A204.1 (cell line): Measurements from ENCODE around the gene WDR13.
A peak's percentile ranks its signal among the peaks of the same experiment; 100 is the strongest.
"Not testable (repeated sequence)": the region's sequence is repeated elsewhere in the genome, so short reads cannot be mapped to it uniquely, and the experiment has no call there.

ENCODE experiments used
- FAIRE-seq: peaks from 2 replicates; lab custom pipeline; 2012; peaks lifted over from hg19 to GRCh38; lab: Jason Lieb, UNC

The WDR13 gene

DNA sequence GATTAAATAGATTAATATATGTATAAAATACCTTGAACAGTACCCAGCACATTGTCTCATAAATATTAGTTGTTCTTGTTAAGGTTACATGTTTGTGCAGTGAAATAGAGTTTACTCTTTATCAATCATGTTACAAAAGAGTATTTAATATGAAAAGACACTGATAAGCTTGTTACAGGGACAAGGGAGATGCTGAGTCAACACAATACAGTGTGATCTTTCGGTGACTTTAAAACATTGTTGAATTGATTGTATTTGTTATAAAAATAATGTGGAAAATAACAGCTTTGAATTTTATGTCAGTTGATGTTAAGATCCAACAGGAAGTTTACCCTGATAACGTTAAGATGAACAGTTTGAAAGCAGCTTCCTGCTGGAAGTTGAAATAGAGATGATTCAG, 1.4 kb upstream of the WDR13 start:
- FAIRE-seq, result no peak

DNA sequence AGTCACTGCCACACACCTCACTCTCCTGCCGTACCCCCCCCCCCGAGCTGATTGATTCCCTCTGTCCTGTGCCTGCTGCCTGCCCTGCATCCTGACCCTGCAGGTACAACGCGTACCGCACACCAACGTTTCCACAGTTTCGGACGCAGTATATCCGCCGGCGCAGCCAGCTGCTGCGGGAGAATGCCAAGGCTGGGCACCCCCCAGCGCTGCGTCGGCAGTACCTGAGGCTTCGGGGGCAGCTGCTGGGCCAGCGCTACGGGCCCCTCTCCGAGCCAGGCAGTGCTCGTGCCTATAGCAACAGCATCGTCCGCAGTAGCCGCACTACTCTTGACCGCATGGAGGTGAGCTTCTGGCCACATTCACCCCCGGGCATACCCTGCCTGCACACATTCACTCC, 1.3 kb downstream of the WDR13 start:
- no peak for FAIRE-seq

GRCh38 chrX:48599341-48599740, 2.0 kb downstream of the WDR13 start:
- FAIRE-seq, result no peak

DNA sequence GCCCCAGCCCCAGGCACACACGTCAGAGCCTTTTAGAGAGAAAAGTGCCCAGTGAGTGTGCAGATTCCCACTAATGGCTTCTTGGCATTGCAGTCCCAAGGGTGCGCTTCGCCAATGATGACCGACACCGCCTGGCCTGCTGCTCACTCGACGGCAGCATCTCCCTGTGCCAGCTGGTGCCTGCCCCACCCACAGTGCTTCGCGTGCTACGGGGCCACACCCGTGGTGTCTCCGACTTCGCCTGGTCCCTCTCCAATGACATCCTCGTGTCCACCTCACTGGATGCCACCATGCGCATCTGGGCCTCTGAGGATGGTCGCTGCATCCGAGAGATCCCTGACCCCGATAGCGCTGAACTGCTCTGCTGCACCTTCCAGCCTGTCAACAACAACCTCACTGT, 2.9 kb downstream of the WDR13 start:
- FAIRE-seq, result no peak

- FAIRE-seq, result no peak
Measured at GRCh38 chrX:48601741-48602394, 4.6 kb downstream of the WDR13 start.

- no peak for FAIRE-seq
Measured at GRCh38 chrX:48604701-48605100, 7.4 kb downstream of the WDR13 start.

- no peak for FAIRE-seq
Measured at GRCh38 chrX:48606091-48606490, 8.8 kb downstream of the WDR13 start.

DNA sequence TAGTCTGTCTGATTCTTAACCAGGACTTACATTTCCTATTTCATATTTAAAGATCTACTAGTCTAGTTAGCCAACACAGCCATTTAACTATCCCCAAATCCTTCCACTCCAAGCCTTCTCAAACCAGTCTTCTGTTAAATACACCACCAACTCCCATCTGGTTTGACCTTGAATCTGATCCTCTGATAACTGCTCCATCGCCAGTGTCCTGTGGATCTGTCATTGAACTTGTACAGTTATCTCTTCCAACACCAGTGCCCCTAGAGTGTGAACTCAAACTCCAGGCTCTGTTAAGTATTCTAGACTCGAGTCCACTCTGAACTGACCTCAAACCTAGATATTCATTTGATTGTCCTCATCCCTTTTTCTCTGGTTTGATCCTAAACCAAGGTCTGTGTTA, 14.4 kb downstream of the WDR13 start:
- FAIRE-seq, result no peak

GRCh38 chrX:48613502-48614160, 16.3 kb downstream of the WDR13 start:
- FAIRE-seq, result no peak

- FAIRE-seq, result no peak
Measured at GRCh38 chrX:48616576-48616975, 19.3 kb downstream of the WDR13 start.

DNA sequence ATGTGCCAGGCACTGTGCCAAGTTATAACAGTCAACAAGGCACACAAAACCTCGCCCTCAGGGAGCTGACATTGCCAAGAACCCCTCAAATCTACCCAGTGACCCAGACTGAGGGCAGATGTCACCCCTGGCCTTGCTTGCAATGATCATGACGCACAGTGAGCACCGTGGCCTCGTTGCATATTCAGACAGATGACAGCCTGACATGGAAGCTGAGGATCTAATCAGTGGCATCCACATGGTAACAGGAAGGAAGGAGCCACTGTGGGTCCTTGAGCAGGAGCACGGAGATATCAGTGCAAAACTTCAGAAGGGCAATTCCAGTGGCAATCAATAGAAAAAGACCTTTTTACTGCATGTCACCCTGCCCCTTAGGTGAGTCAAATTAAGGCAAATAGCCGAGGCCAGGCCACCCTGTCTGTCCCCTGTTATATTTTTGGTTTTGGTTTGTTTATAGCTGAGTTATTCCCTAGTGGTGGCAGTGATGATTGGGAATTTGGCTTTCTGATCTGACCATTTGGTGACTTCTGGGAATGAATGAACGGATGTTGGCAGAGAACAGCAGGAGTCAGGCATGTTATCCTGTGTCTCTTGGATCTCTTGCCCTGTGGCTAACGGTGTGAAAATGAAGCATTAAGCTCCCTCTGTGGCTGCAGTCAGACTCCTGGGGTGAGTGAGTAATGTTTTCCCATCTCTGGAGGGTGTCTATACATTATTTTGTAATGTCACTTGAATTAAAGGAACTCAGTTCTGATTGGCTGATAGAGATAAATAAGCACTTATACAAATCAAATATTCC, 20.4 kb downstream of the WDR13 start:
- no peak for FAIRE-seq

DNA sequence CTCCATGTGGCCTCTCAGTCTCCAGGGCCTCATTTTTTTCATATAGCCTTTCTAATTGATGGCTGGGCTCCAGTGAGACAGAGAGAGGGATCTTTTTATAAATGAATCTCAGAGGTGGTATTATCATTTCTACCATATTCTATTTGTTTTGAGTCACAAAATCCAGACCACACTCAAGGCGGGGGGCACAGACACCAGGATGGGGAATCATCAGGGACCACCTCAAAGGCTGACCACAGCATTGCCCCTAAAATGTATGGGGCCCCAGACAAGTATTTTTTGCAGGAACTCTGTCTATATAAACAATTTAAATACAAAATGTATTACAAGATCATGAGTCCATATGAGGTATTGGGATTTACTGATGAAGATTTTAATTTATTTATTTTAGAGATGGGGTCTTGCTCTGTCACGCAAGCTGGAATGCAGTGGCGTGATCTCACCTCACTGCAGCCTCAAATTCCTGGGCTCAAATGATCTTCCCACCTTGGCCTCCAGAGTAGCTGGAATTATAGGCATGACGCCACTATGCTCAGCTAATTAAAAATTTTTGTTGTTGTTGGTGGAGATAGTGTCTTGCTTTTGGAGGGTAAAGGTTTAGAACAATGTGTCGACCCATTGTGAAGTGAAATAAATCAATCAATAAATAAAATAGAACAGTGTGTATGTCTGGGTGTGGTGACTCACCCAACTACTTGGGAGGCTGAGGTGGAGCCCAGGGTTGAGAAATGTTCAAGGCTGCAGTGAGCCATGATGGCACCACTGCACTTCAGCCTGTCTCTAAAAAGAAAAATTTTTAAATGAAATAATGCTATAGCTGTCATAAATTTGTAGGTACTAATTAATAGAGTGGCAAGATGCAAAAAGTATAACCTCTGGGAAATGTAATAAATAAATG, 29.4 kb downstream of the WDR13 start:
- no peak for FAIRE-seq

GRCh38 chrX:48631376-48632090, 34.2 kb downstream of the WDR13 start:
- FAIRE-seq, result peak; percentile 90

DNA sequence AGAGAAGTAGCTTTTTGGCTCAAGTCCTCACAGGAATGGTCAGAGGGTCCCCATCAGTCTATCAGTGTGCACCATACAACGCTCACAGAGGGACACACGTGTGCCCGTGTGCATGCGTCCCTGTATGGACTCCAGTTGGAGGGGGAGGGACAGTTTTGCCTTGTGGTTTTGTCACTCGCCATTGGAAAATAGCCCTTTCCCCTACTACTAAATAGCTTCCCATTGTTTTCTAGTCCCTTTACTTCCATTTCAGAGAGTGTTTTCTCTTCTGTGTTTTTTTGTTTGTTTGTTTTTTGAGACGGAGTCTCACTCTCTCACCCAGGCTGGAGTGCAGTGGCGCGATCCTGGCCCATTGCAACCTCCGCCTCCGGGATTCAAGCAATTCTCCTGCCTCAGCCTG, 34.9 kb downstream of the WDR13 start:
- no peak for FAIRE-seq

DNA sequence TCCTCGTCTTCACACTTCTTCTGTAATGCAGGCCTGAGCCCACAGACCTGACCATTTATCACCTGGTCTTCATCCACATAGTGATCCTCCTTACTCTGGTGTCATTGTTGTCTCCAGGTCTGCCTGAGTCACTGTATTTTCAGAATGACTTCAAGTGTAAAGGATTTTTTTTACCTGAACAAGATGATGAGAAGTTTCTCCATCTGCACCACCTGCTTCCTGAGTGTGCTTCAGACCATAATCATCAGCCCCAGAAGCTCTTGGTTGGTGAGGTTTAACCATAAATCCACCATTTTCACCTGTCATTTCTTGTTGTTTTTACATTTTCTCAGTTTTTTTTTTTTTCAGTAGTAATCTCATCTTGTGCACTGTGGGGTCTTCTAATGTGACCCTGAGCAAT, 39.0 kb downstream of the WDR13 start:
- no peak for FAIRE-seq

- no peak for FAIRE-seq
Measured at GRCh38 chrX:48636776-48637175, 39.5 kb downstream of the WDR13 start.

GRCh38 chrX:48645669-48646068, 48.4 kb downstream of the WDR13 start:
- FAIRE-seq, result no peak

DNA sequence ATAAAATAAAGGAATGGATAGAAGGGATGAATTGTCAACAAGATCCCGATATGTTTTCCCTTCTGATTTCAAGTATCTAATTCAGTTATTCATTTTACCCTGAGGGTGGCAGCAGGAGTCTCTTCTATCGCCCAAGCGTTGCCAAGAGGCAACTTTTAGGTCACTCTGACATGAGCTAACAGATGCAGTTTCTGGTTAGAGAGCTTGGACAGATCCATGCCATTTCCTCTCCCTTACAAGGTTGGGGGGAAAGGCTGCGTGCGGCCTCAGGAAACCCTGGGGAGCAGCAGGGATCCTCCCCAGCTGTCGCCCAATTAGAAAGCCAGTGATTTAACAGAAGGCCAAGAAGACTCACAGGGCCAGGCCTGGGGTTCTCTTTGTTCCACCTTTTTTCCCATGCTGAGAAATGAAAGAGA, 51.1 kb downstream of the WDR13 start:
- FAIRE-seq, result peak; percentile 91

DNA sequence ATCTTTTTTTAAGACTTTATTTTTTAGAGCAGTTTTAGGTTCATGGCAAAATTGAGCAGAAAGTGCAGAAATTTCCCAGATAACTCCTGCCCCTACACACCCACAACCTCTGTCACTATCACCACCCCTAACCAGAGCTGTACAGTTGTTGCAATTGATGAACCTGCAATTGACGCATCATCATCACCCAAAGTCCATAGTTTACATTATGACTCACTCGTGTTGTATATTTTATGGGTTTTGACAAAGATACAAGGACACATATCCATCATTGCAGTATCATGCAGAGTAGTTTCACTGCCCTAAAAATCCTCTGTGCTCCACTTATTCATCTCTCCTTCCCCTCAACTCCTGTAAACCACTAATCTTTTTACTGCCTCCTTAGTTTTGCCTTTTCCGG, 51.8 kb downstream of the WDR13 start:
- no peak for FAIRE-seq

DNA sequence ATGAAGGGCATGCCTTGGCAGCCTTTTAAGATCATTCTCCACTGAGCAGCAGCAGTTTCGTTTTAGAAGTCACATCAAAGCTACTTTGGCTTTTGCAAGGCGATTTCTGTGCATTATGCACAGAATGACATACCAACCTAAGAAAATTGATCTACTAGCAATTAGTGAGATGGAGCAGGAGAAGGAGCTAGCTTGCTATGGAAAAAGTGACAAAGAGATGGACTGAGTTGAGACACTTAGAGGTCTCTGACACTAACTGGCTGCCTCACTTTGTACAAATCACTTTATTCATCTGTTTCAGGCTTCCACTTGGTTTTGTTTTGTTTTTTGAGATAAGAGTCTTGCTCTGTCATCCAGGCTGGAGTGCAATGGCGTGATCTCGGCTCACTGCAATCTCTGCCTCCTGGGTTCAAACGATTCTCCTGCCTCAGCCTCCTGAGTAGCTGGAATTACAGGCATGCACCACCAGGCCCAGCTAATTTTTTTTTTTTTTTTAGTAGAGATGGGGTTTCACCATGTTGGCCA, 54.8 kb downstream of the WDR13 start:
- not testable (repeated sequence) for FAIRE-seq

DNA sequence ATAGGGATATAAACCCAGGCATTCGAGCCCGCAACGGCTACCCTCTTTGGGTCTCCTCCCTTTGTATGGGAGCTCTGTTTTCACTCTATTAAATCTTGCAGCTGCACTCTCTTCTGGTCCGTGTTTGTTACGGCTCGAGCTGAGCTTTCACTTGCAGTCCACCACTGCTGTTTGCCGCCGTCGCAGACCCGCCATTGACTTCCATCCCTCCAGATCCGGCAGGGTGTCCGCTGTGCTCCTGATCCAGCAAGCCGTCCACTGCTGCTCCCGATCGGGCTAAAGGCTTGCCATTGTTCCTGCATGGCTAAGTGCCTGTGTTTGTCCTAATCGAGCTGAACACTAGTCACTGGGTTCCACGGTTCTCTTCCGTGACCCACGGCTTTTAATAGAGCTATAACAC, 57.5 kb downstream of the WDR13 start:
- not testable (repeated sequence) for FAIRE-seq
